Ishikawa (cell line): ENCODE data around the gene SMIM23.

Source experiments
- CEBPB ChIP-seq: IDR thresholded peaks from 2 replicates; pipeline ENCODE4 v1.6.1; 2012
- CREB1 ChIP-seq: IDR thresholded peaks from 2 replicates; pipeline ENCODE4 v1.6.1; 2012; ENCODE audit warnings: low read depth
- EGR1 ChIP-seq: IDR thresholded peaks from 2 replicates; pipeline ENCODE4 v1.6.1; 2012
- EP300 ChIP-seq: IDR thresholded peaks from 2 replicates; pipeline ENCODE4 v1.6.1; 2012; ENCODE audit warnings: borderline replicate concordance
- FOXM1 ChIP-seq: IDR thresholded peaks from 2 replicates; pipeline ENCODE4 v1.6.1; 2012; ENCODE audit warnings: low read depth, borderline replicate concordance
- MAX ChIP-seq: IDR thresholded peaks from 2 replicates; pipeline ENCODE4 v1.6.1; 2012
- RAD21 ChIP-seq: IDR thresholded peaks from 2 replicates; pipeline ENCODE4 v1.6.1; 2012; ENCODE audit warnings: low read depth
- TAF1 ChIP-seq: IDR thresholded peaks from 2 replicates; pipeline ENCODE4 v1.6.1; 2012; ENCODE audit warnings: low read depth, mild to moderate bottlenecking
- TEAD4 ChIP-seq: IDR thresholded peaks from 2 replicates; pipeline ENCODE4 v1.6.1; 2012
- YY1 ChIP-seq: IDR thresholded peaks from 2 replicates; pipeline ENCODE4 v1.6.1; 2012; ENCODE audit warnings: low read depth
- ZBTB7A ChIP-seq: IDR thresholded peaks from 2 replicates; pipeline ENCODE4 v1.6.1; 2012; ENCODE audit warnings: low read depth
- TF ChIP-seq, protein P1 (sequence below): IDR thresholded peaks from 2 replicates; pipeline ENCODE4 v1.6.1; 2012; ENCODE audit warnings: low read depth, mild to moderate bottlenecking

GRCh38 chr5:171776770-171777759 is 8.6 kb upstream of the SMIM23 start:
- no peak for TF ChIP-seq TEAD4
- TF ChIP-seq EP300 = no peak
- TF ChIP-seq TAF1 = no peak
- no peak for TF ChIP-seq CEBPB
- TF ChIP-seq YY1 = no peak
- TF ChIP-seq RAD21 = no peak
- no peak for TF ChIP-seq CREB1
- no peak for TF ChIP-seq MAX
- TF ChIP-seq, protein P1, sequence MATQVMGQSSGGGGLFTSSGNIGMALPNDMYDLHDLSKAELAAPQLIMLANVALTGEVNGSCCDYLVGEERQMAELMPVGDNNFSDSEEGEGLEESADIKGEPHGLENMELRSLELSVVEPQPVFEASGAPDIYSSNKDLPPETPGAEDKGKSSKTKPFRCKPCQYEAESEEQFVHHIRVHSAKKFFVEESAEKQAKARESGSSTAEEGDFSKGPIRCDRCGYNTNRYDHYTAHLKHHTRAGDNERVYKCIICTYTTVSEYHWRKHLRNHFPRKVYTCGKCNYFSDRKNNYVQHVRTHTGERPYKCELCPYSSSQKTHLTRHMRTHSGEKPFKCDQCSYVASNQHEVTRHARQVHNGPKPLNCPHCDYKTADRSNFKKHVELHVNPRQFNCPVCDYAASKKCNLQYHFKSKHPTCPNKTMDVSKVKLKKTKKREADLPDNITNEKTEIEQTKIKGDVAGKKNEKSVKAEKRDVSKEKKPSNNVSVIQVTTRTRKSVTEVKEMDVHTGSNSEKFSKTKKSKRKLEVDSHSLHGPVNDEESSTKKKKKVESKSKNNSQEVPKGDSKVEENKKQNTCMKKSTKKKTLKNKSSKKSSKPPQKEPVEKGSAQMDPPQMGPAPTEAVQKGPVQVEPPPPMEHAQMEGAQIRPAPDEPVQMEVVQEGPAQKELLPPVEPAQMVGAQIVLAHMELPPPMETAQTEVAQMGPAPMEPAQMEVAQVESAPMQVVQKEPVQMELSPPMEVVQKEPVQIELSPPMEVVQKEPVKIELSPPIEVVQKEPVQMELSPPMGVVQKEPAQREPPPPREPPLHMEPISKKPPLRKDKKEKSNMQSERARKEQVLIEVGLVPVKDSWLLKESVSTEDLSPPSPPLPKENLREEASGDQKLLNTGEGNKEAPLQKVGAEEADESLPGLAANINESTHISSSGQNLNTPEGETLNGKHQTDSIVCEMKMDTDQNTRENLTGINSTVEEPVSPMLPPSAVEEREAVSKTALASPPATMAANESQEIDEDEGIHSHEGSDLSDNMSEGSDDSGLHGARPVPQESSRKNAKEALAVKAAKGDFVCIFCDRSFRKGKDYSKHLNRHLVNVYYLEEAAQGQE = no peak
- no peak for TF ChIP-seq EGR1
- TF ChIP-seq FOXM1 = no peak
- no peak for TF ChIP-seq ZBTB7A
